Natural killer cell (primary cell): ENCODE results near the gene KDM6B. TPM values are rescaled to one million over a fixed set of nuclear protein-coding genes. Genes with fewer than 3 reads are reported as not detected.

Experiments
- ATAC-seq, 3 donors: fragments of 150-1000 bp in 2 of 3; fragments of 200-7000 bp in 1 of 3; cut with Tn5 transposase; 1 replicate in 1 of 3; 2 replicates in 2 of 3; pipeline ENCODE4 v1.10.0; 2021; ENCODE audit warnings: mild to moderate bottlenecking in 2 of 3, moderate library complexity in 2 of 3
- DNase-seq, 2 donors: peaks; one replicate each; pipeline versions ENCODE4 v3.0.0 to v3.0.0-alpha.2; 2013 to 2021; ENCODE audit warnings: mixed read lengths in 1 of 2
- H3K27ac ChIP-seq: one replicate; pipeline ENCODE4 v1.5.1; 2013; ENCODE audit warnings: mild to moderate bottlenecking, low read length
- H3K27me3 ChIP-seq: one replicate; pipeline ENCODE4 v1.6.1; 2013; ENCODE audit warnings: low read length; ENCODE audit not compliant: control insufficient read depth, insufficient read depth
- H3K36me3 ChIP-seq: one replicate; pipeline ENCODE4 v1.6.1; 2013; ENCODE audit warnings: low read length; ENCODE audit not compliant: control insufficient read depth, insufficient read depth
- H3K4me1 ChIP-seq: one replicate; pipeline ENCODE4 v1.6.1; 2013; ENCODE audit warnings: low read length; ENCODE audit not compliant: control insufficient read depth, insufficient read depth
- H3K4me3 ChIP-seq: one replicate; pipeline ENCODE4 v1.5.1; 2013; ENCODE audit warnings: low read length
- H3K9me3 ChIP-seq: one replicate; pipeline ENCODE4 v1.6.1; 2013; ENCODE audit warnings: low read length; ENCODE audit not compliant: control insufficient read depth, insufficient read depth
- H3K27ac Mint-ChIP-seq, 2 donors: one replicate each; pipeline ENCODE4 v1.8.0; 2022; ENCODE audit warnings: mild to moderate bottlenecking in 2 of 2, mixed read lengths in 2 of 2, moderate library complexity in 1 of 2
- H3K27me3 Mint-ChIP-seq, 2 donors: one replicate each; pipeline ENCODE4 v1.8.0; 2022; ENCODE audit warnings: low read depth in 2 of 2, mixed read lengths in 2 of 2
- H3K36me3 Mint-ChIP-seq: one replicate; pipeline ENCODE4 v1.8.0; 2022; ENCODE audit warnings: mixed read lengths
- H3K4me1 Mint-ChIP-seq, 2 donors: one replicate each; pipeline ENCODE4 v1.8.0; 2022; ENCODE audit warnings: mixed read lengths in 2 of 2
- H3K4me3 Mint-ChIP-seq: one replicate; pipeline ENCODE4 v1.8.0; 2022; ENCODE audit warnings: mild to moderate bottlenecking, moderate library complexity, mixed read lengths
- H3K9me3 Mint-ChIP-seq, 2 donors: one replicate each; pipeline ENCODE4 v1.8.0; 2022; ENCODE audit warnings: mixed read lengths in 2 of 2
- CTCF ChIP-seq: fragments of 200-600 bp; IDR thresholded peaks from one replicate; pipeline ENCODE4 v1.8.0; 2022; ENCODE audit warnings: antibody characterized with exemption
- WGBS: methylation state at CpG from one replicate; pipeline ENCODE4 v1.1.7; 2013; ENCODE audit warnings: missing lambda C conversion rate; ENCODE audit not compliant: insufficient coverage; 5-methylcytosine and 5-hydroxymethylcytosine counted together
- intact Hi-C: fragments of 100-400 bp; cut with micrococcal nuclease; formaldehyde crosslinking; loops from one replicate; pipeline ENCODE4 v1.14.2; 2022
- total RNA-seq, 4 donors: library from RNA; stranded (reverse); fragments of 120-200 nt in 1 of 4; gene quantifications; one replicate each; pipeline versions ENCODE4 v1.2.3 to v1.2.4, GENCODE V29; 2013 to 2022

KDM6B gene
- total RNA-seq, 3 donors from 2014 or later (not counting 1 experiment from before 2014, with no cell fraction given): 104 to 165 (median 149) TPM

- Mint-ChIP-seq H3K27me3 (peaks cover 0 to 8% of the 10 kb centered on the region in 2 donors), H3K9me3 (no peaks in the 10 kb centered on the region), H3K4me3 (peak overlapping the region; percentile 100), H3K4me1 (peaks cover 67 to 89% of the 10 kb centered on the region in 2 donors), H3K36me3 (no peaks in the 10 kb centered on the region), H3K27ac (peak overlapping the region; percentile 100)
- H3K4me1 ChIP-seq: peaks cover 74% of the 10 kb centered on the region
- TF ChIP-seq CTCF: no peak
- ATAC-seq (no peak), DNase-seq (no peak)
- H3K36me3 ChIP-seq: no peaks in the 10 kb centered on the region
- no peak overlapping the region for H3K4me3 ChIP-seq
- peak overlapping the region; percentile 100 for H3K27ac ChIP-seq
- intact Hi-C loops: loop anchor here (5.0 to 10.0 kb wide), 6 partner anchors 92 to 533 kb away; partner anchors contain the start of genes CNTROB, CTC1, EIF5A and PFAS
- no CpG with 5 or more reads among the region's 1 CpG for WGBS
- H3K9me3 ChIP-seq: no peaks in the 10 kb centered on the region
- no peaks in the 10 kb centered on the region for H3K27me3 ChIP-seq
Observed at GRCh38 chr17:7840441-7840840, 6.4 kb downstream of the KDM6B start.

GRCh38 chr17:7840875-7841274 lies 6.9 kb downstream of the KDM6B start:
- no peak overlapping the region for H3K4me3 ChIP-seq
- Mint-ChIP-seq H3K36me3 (no peaks in the 10 kb centered on the region), H3K27ac (peak overlapping the region; percentile 100), H3K4me3 (peak overlapping the region; percentile 100), H3K27me3 (peaks cover 0 to 8% of the 10 kb centered on the region in 2 donors), H3K9me3 (no peaks in the 10 kb centered on the region), H3K4me1 (peaks cover 67 to 91% of the 10 kb centered on the region in 2 donors)
- WGBS: 82% methylated on average over 1 of the region's 1 CpG
- peak overlapping the region; percentile 100 for H3K27ac ChIP-seq
- ATAC-seq: no peak
- TF ChIP-seq CTCF: no peak
- intact Hi-C loops: loop anchor here (5.0 to 10.0 kb wide), 6 partner anchors 91 to 534 kb away; partner anchors contain the start of genes CNTROB, CTC1, EIF5A and PFAS
- H3K9me3 ChIP-seq: no peaks in the 10 kb centered on the region
- peaks cover 75% of the 10 kb centered on the region for H3K4me1 ChIP-seq
- H3K27me3 ChIP-seq: no peaks in the 10 kb centered on the region
- no peaks in the 10 kb centered on the region for H3K36me3 ChIP-seq
- DNase-seq: no peak

GRCh38 chr17:7841396-7841914 lies 7.4 kb downstream of the KDM6B start:
- no peaks in the 10 kb centered on the region for H3K9me3 Mint-ChIP-seq
- no peaks in the 10 kb centered on the region for H3K36me3 Mint-ChIP-seq
- H3K4me3 Mint-ChIP-seq: peak overlapping the region; percentile 100
- H3K27me3 Mint-ChIP-seq: peaks cover 0 to 5% of the 10 kb centered on the region in 2 donors
- no peaks in the 10 kb centered on the region for H3K27me3 ChIP-seq
- no peaks in the 10 kb centered on the region for H3K9me3 ChIP-seq
- H3K27ac Mint-ChIP-seq: peak overlapping the region; percentile 100
- no peak for TF ChIP-seq CTCF
- 13% methylated on average over 34 of the region's 34 CpGs for WGBS
- H3K4me3 ChIP-seq: peak overlapping the region; percentile 92
- H3K36me3 ChIP-seq: peaks cover 2% of the 10 kb centered on the region
- peaks cover 62 to 88% of the 10 kb centered on the region in 2 donors for H3K4me1 Mint-ChIP-seq
- DNase-seq (peak in 1 of 2 donors; percentile 96), ATAC-seq (peak; percentile 41 to 62 (median 46))
- H3K27ac ChIP-seq: peak overlapping the region; percentile 100
- intact Hi-C loops: loop anchor here (5.0 to 10.0 kb wide), 6 partner anchors 91 to 534 kb away; partner anchors contain the start of genes CNTROB, CTC1, EIF5A and PFAS
- H3K4me1 ChIP-seq: peaks cover 70% of the 10 kb centered on the region
